Hepatocyte (in vitro differentiated cells): ENCODE measurements around the gene ZMIZ1.

ENCODE experiments used
- EZH2 ChIP-seq: fragments of 200-600 bp; sonication (generic); IDR thresholded peaks from 2 replicates; pipeline ENCODE4 v1.6.1; 2016; ENCODE audit warnings: antibody characterized with exemption, mild to moderate bottlenecking, borderline replicate concordance
- TF ChIP-seq, protein P1 (sequence below): fragments of 200-600 bp; sonication (generic); IDR thresholded peaks from 2 replicates; pipeline ENCODE4 v1.5.1; 2016; ENCODE audit warnings: antibody characterized with exemption, mild to moderate bottlenecking; ENCODE audit not compliant: poor library complexity

DNA sequence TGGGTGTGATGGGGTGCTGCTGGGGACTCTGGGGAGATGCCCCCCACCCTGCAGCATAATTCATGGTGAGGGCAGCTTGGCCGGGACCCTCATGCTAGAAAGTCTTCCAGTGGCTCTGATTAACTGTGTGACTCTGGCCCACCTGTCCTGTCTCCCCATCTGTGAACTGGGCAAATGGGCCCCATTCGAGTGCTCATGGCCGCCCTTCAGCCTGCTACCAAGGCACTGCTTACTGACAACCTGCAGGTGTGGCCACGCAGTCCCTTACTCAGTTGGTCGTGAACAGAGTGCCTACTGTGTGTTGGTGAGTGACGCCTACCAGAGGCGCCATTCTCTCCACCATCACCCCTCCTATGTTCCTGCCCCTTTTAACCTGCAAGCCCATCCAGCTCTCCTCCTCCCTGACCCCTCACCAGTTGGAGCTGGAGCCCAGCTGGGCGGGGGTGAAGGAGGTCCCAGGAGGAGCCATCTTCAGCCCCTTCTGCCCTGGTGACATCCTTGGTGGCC, 109.4 kb downstream of the ZMIZ1 start:
- TF ChIP-seq, protein P1, sequence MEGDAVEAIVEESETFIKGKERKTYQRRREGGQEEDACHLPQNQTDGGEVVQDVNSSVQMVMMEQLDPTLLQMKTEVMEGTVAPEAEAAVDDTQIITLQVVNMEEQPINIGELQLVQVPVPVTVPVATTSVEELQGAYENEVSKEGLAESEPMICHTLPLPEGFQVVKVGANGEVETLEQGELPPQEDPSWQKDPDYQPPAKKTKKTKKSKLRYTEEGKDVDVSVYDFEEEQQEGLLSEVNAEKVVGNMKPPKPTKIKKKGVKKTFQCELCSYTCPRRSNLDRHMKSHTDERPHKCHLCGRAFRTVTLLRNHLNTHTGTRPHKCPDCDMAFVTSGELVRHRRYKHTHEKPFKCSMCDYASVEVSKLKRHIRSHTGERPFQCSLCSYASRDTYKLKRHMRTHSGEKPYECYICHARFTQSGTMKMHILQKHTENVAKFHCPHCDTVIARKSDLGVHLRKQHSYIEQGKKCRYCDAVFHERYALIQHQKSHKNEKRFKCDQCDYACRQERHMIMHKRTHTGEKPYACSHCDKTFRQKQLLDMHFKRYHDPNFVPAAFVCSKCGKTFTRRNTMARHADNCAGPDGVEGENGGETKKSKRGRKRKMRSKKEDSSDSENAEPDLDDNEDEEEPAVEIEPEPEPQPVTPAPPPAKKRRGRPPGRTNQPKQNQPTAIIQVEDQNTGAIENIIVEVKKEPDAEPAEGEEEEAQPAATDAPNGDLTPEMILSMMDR: no peak
- no peak for TF ChIP-seq EZH2
